Activated CD4-positive, alpha-beta T cell treated with anti-CD3 and anti-CD28 coated beads for 24 hours (primary cell): Measurements from ENCODE around the gene TTLL11.
"Not testable (repeated sequence)": the region's sequence is repeated elsewhere in the genome, so short reads cannot be mapped to it uniquely, and the experiment has no call there.

ENCODE experiments used
- DNase-seq, 2 donors: peaks; one replicate each; pipeline ENCODE4 v3.0.0-alpha.2; 2020; ENCODE audit warnings: low read depth in 2 of 2

Gene TTLL11

GRCh38 chr9:122004589-122004988 is 88.5 kb downstream of the TTLL11 start:
- DNase-seq: no peak

- no peak for DNase-seq
These were observed 91.5 kb downstream of the TTLL11 start for GRCh38 chr9:122001491-122002201.

GRCh38 chr9:122000526-122000925 is 92.6 kb downstream of the TTLL11 start:
- not testable (repeated sequence) for DNase-seq

- DNase-seq: no peak
These were observed 93.6 kb downstream of the TTLL11 start for GRCh38 chr9:121999556-121999955.

- no peak for DNase-seq
These were observed 94.5 kb downstream of the TTLL11 start for GRCh38 chr9:121998513-121999049.

GRCh38 chr9:121997791-121998190 is 95.3 kb downstream of the TTLL11 start:
- DNase-seq: no peak

GRCh38 chr9:121996783-121997182 is 96.3 kb downstream of the TTLL11 start:
- no peak for DNase-seq

- no peak for DNase-seq
These were observed 97.1 kb downstream of the TTLL11 start for GRCh38 chr9:121995997-121996396.

GRCh38 chr9:121992571-121993212 is 100.4 kb downstream of the TTLL11 start:
- DNase-seq: peak in 1 of 2 donors; percentile 20

- no peak for DNase-seq
These were observed 101.8 kb downstream of the TTLL11 start for GRCh38 chr9:121991307-121991661.

GRCh38 chr9:121990600-121991306 is 102.4 kb downstream of the TTLL11 start:
- no peak for DNase-seq

GRCh38 chr9:121989010-121989409 is 104.1 kb downstream of the TTLL11 start:
- DNase-seq: no peak

GRCh38 chr9:121987314-121987713 is 105.8 kb downstream of the TTLL11 start:
- DNase-seq: no peak

- no peak for DNase-seq
These were observed 107.2 kb downstream of the TTLL11 start for GRCh38 chr9:121985792-121986494.

GRCh38 chr9:121984726-121985402 is 108.2 kb downstream of the TTLL11 start:
- DNase-seq: no peak

- DNase-seq: no peak
These were observed 109.4 kb downstream of the TTLL11 start for GRCh38 chr9:121983736-121984135.

GRCh38 chr9:121981118-121981883 is 111.8 kb downstream of the TTLL11 start:
- no peak for DNase-seq

- DNase-seq: not testable (repeated sequence)
These were observed 112.4 kb downstream of the TTLL11 start for GRCh38 chr9:121980665-121981064.

- DNase-seq: no peak
These were observed 113.4 kb downstream of the TTLL11 start for GRCh38 chr9:121979736-121980135.

GRCh38 chr9:121976751-121977150 is 116.4 kb downstream of the TTLL11 start:
- DNase-seq: no peak
